ENCODE results near the gene COL12A1.

GRCh38 chr6:75081921-75082320, 123.9 kb downstream of the COL12A1 start:
- TF ChIP-seq, protein P1, sequence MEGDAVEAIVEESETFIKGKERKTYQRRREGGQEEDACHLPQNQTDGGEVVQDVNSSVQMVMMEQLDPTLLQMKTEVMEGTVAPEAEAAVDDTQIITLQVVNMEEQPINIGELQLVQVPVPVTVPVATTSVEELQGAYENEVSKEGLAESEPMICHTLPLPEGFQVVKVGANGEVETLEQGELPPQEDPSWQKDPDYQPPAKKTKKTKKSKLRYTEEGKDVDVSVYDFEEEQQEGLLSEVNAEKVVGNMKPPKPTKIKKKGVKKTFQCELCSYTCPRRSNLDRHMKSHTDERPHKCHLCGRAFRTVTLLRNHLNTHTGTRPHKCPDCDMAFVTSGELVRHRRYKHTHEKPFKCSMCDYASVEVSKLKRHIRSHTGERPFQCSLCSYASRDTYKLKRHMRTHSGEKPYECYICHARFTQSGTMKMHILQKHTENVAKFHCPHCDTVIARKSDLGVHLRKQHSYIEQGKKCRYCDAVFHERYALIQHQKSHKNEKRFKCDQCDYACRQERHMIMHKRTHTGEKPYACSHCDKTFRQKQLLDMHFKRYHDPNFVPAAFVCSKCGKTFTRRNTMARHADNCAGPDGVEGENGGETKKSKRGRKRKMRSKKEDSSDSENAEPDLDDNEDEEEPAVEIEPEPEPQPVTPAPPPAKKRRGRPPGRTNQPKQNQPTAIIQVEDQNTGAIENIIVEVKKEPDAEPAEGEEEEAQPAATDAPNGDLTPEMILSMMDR (conservative IDR thresholded peaks at IDR 0.05): no peak
- no peak for TF ChIP-seq EZH2 (IDR thresholded peaks at IDR 0.05; ENCODE audit: low read depth)
